ENCODE results near the gene TXNRD2.
"Not testable (repeated sequence)": the region's sequence is repeated elsewhere in the genome, so short reads cannot be mapped to it uniquely, and the experiment has no call there.

TXNRD2 gene

DNA sequence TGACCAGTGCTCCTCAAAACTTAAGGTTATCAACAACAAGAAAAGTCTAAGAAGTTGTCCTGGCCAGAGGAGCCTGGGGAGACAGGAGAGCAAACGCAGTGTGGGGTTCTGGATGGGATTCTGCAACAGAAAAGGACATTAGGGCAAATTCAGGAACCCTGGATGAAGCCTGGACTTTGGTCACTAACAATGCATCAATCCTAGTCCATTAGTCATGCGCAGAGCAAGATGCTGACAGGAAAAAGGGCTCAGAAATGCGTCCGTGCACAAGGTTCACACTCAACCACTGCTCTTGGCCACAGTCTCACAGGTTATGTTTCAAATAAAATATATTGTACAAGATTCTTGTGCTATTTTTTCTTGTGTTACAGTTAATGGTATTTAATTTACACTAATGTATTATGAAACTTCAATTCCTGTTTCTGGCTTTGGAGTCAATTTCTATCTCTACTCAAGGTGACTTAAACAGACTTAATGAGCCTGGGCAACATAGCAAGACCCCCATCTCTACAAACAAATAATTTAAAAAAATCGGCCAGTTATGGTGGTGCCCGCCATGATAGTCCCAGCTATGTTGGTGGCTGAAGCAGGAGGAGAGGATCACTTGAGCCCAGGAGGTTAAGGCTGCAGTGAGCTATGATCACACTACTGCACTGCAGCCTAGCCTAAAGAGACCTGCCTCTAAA, 100.5 kb downstream of the TXNRD2 start:
- DNase-seq (ENCODE audit: insufficient read length) (no peak), FAIRE-seq (no peak)
- TF ChIP-seq POLR2AphosphoS5 (IDR thresholded peaks at IDR 0.05; ENCODE audit: low read depth, low read length) (no peak), TAF1 (IDR thresholded peaks at IDR 0.05; ENCODE audit: borderline replicate concordance, low read depth, low read length) (no peak), POLR2A (IDR thresholded peaks at IDR 0.05; ENCODE audit: low read depth, low read length) (no peak)

DNA sequence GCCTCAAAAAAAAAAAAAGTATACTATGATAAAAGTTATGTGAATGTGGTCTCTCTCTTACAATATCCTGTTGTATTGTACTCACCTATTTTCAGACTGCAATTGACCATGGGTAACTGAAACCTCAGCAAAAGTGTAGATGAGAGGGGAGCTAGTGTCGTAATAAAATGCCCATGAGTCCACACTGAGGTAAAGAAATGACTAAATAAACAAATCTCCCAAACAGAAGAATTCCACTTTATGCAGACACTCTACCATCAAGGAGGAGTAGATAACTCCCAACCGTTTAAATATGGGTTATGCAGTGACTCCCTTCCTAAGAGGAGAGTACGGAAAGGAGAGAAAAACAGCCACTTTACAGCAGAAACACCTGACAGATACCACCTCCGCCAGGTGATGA, 101.6 kb downstream of the TXNRD2 start:
- DNase-seq (ENCODE audit: insufficient read length) (no peak), FAIRE-seq (no peak)
- TF ChIP-seq POLR2A (IDR thresholded peaks at IDR 0.05; ENCODE audit: low read depth, low read length) (no peak), POLR2AphosphoS5 (IDR thresholded peaks at IDR 0.05; ENCODE audit: low read depth, low read length) (no peak), TAF1 (IDR thresholded peaks at IDR 0.05; ENCODE audit: borderline replicate concordance, low read depth, low read length) (no peak)

DNA sequence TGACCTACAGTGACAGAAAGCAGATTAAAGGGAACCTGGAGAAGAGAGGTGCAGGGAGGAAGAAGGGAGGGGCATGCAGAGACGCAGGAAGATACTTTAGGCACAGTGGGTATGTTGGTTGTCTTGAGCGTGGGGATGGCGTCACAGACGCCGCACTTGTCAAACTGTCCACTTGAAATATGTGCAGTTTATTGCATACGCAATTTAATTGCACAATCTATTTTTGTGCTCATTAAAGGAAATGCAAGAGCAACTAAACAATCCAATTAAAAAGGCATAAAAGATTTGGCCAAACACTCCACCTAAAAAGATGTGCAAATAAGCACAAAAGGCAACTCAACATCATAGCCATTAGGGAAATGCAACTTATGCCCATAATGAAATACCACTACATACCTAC, 103.7 kb downstream of the TXNRD2 start:
- no peak for TF ChIP-seq POLR2A (IDR thresholded peaks at IDR 0.05; ENCODE audit: low read depth, low read length)
- TF ChIP-seq POLR2AphosphoS5 (IDR thresholded peaks at IDR 0.05; ENCODE audit: low read depth, low read length) = no peak
- no peak for TF ChIP-seq TAF1 (IDR thresholded peaks at IDR 0.05; ENCODE audit: borderline replicate concordance, low read depth, low read length)
- FAIRE-seq (no peak), DNase-seq (ENCODE audit: insufficient read length) (no peak)

- FAIRE-seq (no peak), DNase-seq (ENCODE audit: insufficient read length) (no peak)
- TF ChIP-seq POLR2AphosphoS5 (IDR thresholded peaks at IDR 0.05; ENCODE audit: low read depth, low read length) (no peak), POLR2A (IDR thresholded peaks at IDR 0.05; ENCODE audit: low read depth, low read length) (no peak), TAF1 (IDR thresholded peaks at IDR 0.05; ENCODE audit: borderline replicate concordance, low read depth, low read length) (no peak)
Observed at GRCh38 chr22:19836512-19836911, 105.1 kb downstream of the TXNRD2 start.

DNA sequence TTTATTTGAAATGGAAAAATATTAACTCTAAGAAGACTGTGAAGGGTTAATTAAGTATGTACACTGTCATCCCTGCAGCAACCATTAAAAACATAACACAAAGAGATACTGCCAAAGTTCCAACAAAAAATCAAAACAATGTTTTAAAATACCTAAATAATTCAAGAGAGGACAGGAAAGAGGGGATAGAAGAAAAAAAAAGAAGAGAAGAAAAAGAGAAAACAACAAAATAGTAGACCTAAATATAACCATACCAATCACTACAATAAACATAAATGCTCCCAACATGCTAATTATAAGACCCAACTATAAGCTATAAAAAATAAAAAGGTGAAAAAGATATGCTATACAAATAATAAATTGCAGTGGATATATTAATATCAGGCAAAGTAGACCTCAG, 107.0 kb downstream of the TXNRD2 start:
- TF ChIP-seq TAF1 (IDR thresholded peaks at IDR 0.05; ENCODE audit: borderline replicate concordance, low read depth, low read length) = no peak
- TF ChIP-seq POLR2AphosphoS5 (IDR thresholded peaks at IDR 0.05; ENCODE audit: low read depth, low read length) = no peak
- no peak for TF ChIP-seq POLR2A (IDR thresholded peaks at IDR 0.05; ENCODE audit: low read depth, low read length)
- DNase-seq (ENCODE audit: insufficient read length) = no peak
- FAIRE-seq = no peak

DNA sequence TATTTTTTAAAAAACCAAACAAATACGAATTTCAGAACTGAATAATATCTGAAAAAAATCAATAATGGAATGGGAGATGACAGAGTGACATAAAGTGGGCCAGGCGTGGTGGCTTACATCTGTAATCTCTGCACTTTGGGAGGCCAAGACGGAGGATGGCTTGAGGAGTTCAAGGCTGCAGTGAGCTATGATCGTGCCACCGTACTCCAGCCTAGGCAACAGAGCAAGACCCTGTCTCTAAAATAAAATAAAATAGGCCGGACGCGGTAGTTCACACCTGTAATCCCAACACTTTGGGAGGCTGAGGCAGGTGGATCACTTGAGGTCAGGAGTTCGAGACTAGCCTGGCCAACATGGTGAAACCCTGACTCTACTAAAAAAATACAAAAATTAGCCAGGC, 108.3 kb downstream of the TXNRD2 start:
- not testable (repeated sequence) for DNase-seq (ENCODE audit: insufficient read length); FAIRE-seq

GRCh38 chr22:19832476-19833108, 109.0 kb downstream of the TXNRD2 start:
- FAIRE-seq (no peak), DNase-seq (ENCODE audit: insufficient read length) (no peak)
- TF ChIP-seq POLR2A (IDR thresholded peaks at IDR 0.05; ENCODE audit: low read depth, low read length) (no peak), POLR2AphosphoS5 (IDR thresholded peaks at IDR 0.05; ENCODE audit: low read depth, low read length) (no peak), TAF1 (IDR thresholded peaks at IDR 0.05; ENCODE audit: borderline replicate concordance, low read depth, low read length) (no peak)

DNA sequence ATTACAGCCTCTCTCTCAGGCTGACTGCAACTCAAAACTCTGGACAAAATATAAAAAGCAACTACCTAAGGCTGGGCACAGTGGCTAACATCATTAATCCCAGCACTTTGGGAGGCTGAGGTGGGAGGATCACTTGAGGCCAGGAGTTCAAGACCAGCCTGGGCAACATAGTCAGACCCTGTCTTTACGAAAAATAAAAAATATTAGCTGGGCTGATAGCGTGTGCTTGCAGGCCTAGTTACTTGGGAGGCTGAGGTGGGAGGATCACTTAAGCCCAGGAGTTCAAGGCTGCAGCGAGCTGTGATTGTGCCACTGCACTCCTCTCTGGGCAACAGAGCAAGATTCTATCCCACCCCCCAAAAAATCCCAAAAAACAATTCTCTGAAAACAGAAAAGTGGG, 109.6 kb downstream of the TXNRD2 start:
- not testable (repeated sequence) for DNase-seq (ENCODE audit: insufficient read length)

DNA sequence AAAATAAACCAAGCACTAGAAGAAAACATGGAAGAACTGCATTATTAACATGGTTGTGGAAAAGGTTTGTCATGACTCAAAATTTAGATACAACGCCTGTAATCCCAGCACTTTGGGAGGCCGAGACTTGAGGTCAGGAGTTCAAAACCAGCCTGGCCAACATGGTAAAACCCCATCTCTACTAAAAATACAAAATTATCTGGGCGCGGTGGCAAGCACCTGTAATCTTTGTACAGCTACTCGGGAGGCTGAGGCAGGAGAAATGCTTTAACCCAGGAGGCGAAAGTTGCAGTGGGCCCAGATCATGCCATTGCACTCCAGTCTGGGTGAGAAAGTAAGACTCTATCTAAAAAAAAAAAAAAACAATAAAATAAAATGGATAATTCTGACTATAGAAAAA, 110.6 kb downstream of the TXNRD2 start:
- DNase-seq (ENCODE audit: insufficient read length) (no peak), FAIRE-seq (no peak)

More for the DNA sequence above, 109.6 kb downstream of the TXNRD2 start:
- FAIRE-seq = not testable (repeated sequence)

GRCh38 chr22:19828035-19828401, 113.6 kb downstream of the TXNRD2 start:
- DNase-seq (ENCODE audit: insufficient read length) (no peak), FAIRE-seq (no peak)
- TF ChIP-seq POLR2AphosphoS5 (IDR thresholded peaks at IDR 0.05; ENCODE audit: low read depth, low read length) (no peak), TAF1 (IDR thresholded peaks at IDR 0.05; ENCODE audit: borderline replicate concordance, low read depth, low read length) (no peak), POLR2A (IDR thresholded peaks at IDR 0.05; ENCODE audit: low read depth, low read length) (no peak)

More for the DNA sequence above, 110.6 kb downstream of the TXNRD2 start:
- no peak for TF ChIP-seq TAF1 (IDR thresholded peaks at IDR 0.05; ENCODE audit: borderline replicate concordance, low read depth, low read length)
- TF ChIP-seq POLR2AphosphoS5 (IDR thresholded peaks at IDR 0.05; ENCODE audit: low read depth, low read length) = no peak
- no peak for TF ChIP-seq POLR2A (IDR thresholded peaks at IDR 0.05; ENCODE audit: low read depth, low read length)

DNA sequence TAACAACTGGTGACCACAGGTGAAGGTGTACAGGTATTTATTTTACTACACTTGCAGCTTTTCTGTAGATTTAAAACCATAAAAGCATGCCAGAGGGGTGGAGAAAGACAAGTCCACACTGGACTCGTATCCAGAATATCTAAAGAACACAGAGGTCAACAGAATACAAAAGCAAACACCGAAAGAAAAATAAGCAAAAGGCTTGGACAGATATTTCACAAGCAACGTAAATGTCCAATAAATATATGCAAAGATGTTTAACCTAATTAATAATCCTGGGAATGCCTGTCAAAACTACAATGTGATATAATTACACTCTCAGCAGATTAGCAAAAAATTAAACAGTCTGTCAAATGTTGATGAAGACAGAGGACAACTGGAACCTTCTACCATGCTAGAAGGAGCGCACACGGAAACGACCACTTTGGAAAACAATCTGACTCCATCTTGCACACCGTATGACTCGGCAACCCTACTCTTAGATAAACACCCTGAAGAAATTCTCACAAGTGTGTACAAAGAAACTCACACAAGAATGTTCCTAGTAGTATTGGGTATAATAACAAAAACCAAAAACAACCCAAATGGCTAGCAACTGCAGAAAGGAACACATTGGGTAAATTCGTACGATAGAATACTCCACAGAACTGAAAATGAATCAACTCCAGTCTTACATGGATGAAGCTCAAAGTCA, 114.1 kb downstream of the TXNRD2 start:
- TF ChIP-seq TAF1 (IDR thresholded peaks at IDR 0.05; ENCODE audit: borderline replicate concordance, low read depth, low read length) = no peak
- no peak for TF ChIP-seq POLR2A (IDR thresholded peaks at IDR 0.05; ENCODE audit: low read depth, low read length)
- TF ChIP-seq POLR2AphosphoS5 (IDR thresholded peaks at IDR 0.05; ENCODE audit: low read depth, low read length) = no peak
- DNase-seq (ENCODE audit: insufficient read length) = no peak
- peak; percentile 40 for FAIRE-seq

DNA sequence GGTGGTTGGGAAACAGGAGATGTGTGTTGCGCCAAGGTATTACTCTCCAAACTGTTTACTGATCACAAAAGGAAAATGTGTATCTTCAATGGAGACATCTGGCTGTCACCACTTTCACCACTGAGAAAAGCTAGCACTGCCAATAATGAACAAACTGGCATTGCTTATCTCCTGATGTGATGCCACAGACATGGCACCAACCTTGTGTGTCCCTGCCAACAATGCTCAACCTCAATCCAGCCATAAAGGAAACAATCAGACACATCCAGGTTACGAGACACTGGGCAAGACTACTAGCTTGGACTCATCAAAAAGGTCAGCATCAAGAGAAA, 115.0 kb downstream of the TXNRD2 start:
- FAIRE-seq = no peak
- TF ChIP-seq POLR2A (IDR thresholded peaks at IDR 0.05; ENCODE audit: low read depth, low read length) (no peak), TAF1 (IDR thresholded peaks at IDR 0.05; ENCODE audit: borderline replicate concordance, low read depth, low read length) (no peak), POLR2AphosphoS5 (IDR thresholded peaks at IDR 0.05; ENCODE audit: low read depth, low read length) (no peak)
- DNase-seq (ENCODE audit: insufficient read length) = no peak
